ENCODE measurements around the gene GPS1. TPM values are rescaled to one million over a fixed set of nuclear protein-coding genes. Genes with fewer than 3 reads are reported as not detected.

The GPS1 gene
- total and polyA plus RNA-seq, 2 experiments from 2014 or later: 136 to 242 TPM

- TF ChIP-seq ZNF462 (CRISPR knock-in tag; IDR thresholded peaks at IDR 0.05) (no peak), REST (IDR thresholded peaks at IDR 0.05; ENCODE audit: unreplicated experiment) (no peak), CREB1 (CRISPR knock-in tag; IDR thresholded peaks at IDR 0.05; ENCODE audit: low read depth) (no peak), EZH2phosphoT487 (IDR thresholded peaks at IDR 0.05; ENCODE audit: unreplicated experiment) (no peak), JUNB (IDR thresholded peaks at IDR 0.05; ENCODE audit: unreplicated experiment) (no peak)
Observed at GRCh38 chr17:82033359-82034085, 18.2 kb upstream of the GPS1 start (continued).
